H9 (cell line): ENCODE measurements around the gene AGBL4. TPM values are rescaled to one million over a fixed set of nuclear protein-coding genes. Genes with fewer than 3 reads are reported as not detected.

Source experiments
- DNase-seq: peaks from one replicate; pipeline ENCODE4 v3.0.0-alpha.2; 2017
- H2AFZ ChIP-seq: one replicate; pipeline ENCODE4 v1.6.1; 2013; ENCODE audit warnings: mild to moderate bottlenecking, low read length, control low read depth, moderate library complexity
- H2AK5ac ChIP-seq: 2 replicates; pipeline ENCODE4 v1.6.1; 2013; ENCODE audit warnings: low read length, control low read depth, mixed read lengths; ENCODE audit not compliant: insufficient read length
- H2BK120ac ChIP-seq: one replicate; pipeline ENCODE4 v1.6.1; 2013; ENCODE audit warnings: low read depth, mild to moderate bottlenecking, low read length, control low read depth, inconsistent platforms; ENCODE audit not compliant: poor library complexity, severe bottlenecking
- H2BK12ac ChIP-seq: 2 replicates; pipeline ENCODE4 v1.6.1; 2013; ENCODE audit warnings: low read length, control low read depth, mixed read lengths, low read depth; ENCODE audit not compliant: insufficient read length
- H2BK15ac ChIP-seq: 2 replicates; pipeline ENCODE4 v1.6.1; 2013; ENCODE audit warnings: low read depth, low read length, control low read depth
- H2BK20ac ChIP-seq: one replicate; pipeline ENCODE4 v1.6.1; 2013; ENCODE audit warnings: low read depth, mild to moderate bottlenecking, low read length, control low read depth, inconsistent platforms; ENCODE audit not compliant: poor library complexity, severe bottlenecking
- H2BK5ac ChIP-seq: 2 replicates; pipeline ENCODE4 v1.6.1; 2013; ENCODE audit warnings: low read length, control low read depth, mixed read lengths; ENCODE audit not compliant: insufficient read length
- H3K14ac ChIP-seq: 2 replicates; pipeline ENCODE4 v1.6.1; 2013; ENCODE audit warnings: low read length, control low read depth; ENCODE audit not compliant: insufficient read depth
- H3K18ac ChIP-seq: 2 replicates; pipeline ENCODE4 v1.6.1; 2013; ENCODE audit warnings: low read depth, mild to moderate bottlenecking, mixed read lengths, low read length, control low read depth; ENCODE audit not compliant: insufficient read length
- H3K23ac ChIP-seq: 2 replicates; pipeline ENCODE4 v1.6.1; 2013; ENCODE audit warnings: low read length, control low read depth, mixed read lengths, low read depth; ENCODE audit not compliant: insufficient read length
- H3K23me2 ChIP-seq: 2 replicates; pipeline ENCODE4 v1.6.1; 2013; ENCODE audit warnings: low read depth, mild to moderate bottlenecking, mixed read lengths, low read length, control low read depth; ENCODE audit not compliant: insufficient read length, poor library complexity, severe bottlenecking
- H3K27ac ChIP-seq: 2 replicates; pipeline ENCODE4 v1.5.1; 2013; ENCODE audit warnings: low read length, control low read depth, mixed read lengths, low read depth; ENCODE audit not compliant: insufficient read length
- H3K27me3 ChIP-seq: 2 replicates; pipeline ENCODE4 v1.6.1; 2013; ENCODE audit warnings: low read length, control low read depth, inconsistent platforms; ENCODE audit not compliant: insufficient read depth
- H3K4ac ChIP-seq: 2 replicates; pipeline ENCODE4 v1.6.1; 2013; ENCODE audit warnings: low read depth, mild to moderate bottlenecking, control low read depth, inconsistent platforms, low read length, moderate library complexity
- H3K4me1 ChIP-seq: 2 replicates; pipeline ENCODE4 v1.6.1; 2013; ENCODE audit warnings: low read length, control low read depth, inconsistent platforms; ENCODE audit not compliant: insufficient read depth
- H3K4me2 ChIP-seq: 2 replicates; pipeline ENCODE4 v1.6.1; 2013; ENCODE audit warnings: low read length, control low read depth, mixed read lengths; ENCODE audit not compliant: insufficient read length, insufficient read depth
- H3K56ac ChIP-seq: 2 replicates; pipeline ENCODE4 v1.6.1; 2013; ENCODE audit warnings: low read depth, mild to moderate bottlenecking, mixed read lengths, low read length, control low read depth; ENCODE audit not compliant: insufficient read length
- H3K79me1 ChIP-seq: 2 replicates; pipeline ENCODE4 v1.6.1; 2013; ENCODE audit warnings: low read depth, mild to moderate bottlenecking, moderate library complexity, low read length, control low read depth, inconsistent platforms; ENCODE audit not compliant: insufficient read depth, poor library complexity, severe bottlenecking
- H3K79me2 ChIP-seq: 2 replicates; pipeline ENCODE4 v1.6.1; 2013; ENCODE audit warnings: low read length, control low read depth, inconsistent platforms; ENCODE audit not compliant: insufficient read depth
- H3K9ac ChIP-seq: 2 replicates; pipeline ENCODE4 v1.6.1; 2013; ENCODE audit warnings: low read length, control low read depth, mixed read lengths; ENCODE audit not compliant: insufficient read length; ENCODE audit errors: extremely low read depth
- H3K9me3 ChIP-seq: one replicate; pipeline ENCODE4 v1.6.1; 2013; ENCODE audit warnings: low read depth, low read length, inconsistent platforms; ENCODE audit not compliant: control insufficient read depth
- H3T11ph ChIP-seq: one replicate; pipeline ENCODE4 v1.6.1; 2013; ENCODE audit warnings: mild to moderate bottlenecking, low read length, control low read depth, inconsistent platforms
- H4K20me1 ChIP-seq: one replicate; pipeline ENCODE4 v1.6.1; 2013; ENCODE audit not compliant: control insufficient read depth, insufficient read length, insufficient read depth
- H4K5ac ChIP-seq: 2 replicates; pipeline ENCODE4 v1.6.1; 2013; ENCODE audit warnings: low read depth, mild to moderate bottlenecking, mixed read lengths, low read length, control low read depth; ENCODE audit not compliant: insufficient read length
- H4K8ac ChIP-seq: replicated peaks from 2 replicates; pipeline ENCODE4 v1.6.1; 2013; ENCODE audit warnings: low read length, control low read depth, mixed read lengths, low read depth; ENCODE audit not compliant: insufficient read length
- H4K91ac ChIP-seq: 2 replicates; pipeline ENCODE4 v1.6.1; 2013; ENCODE audit warnings: low read depth, mild to moderate bottlenecking, moderate library complexity, mixed read lengths, low read length, control low read depth; ENCODE audit not compliant: insufficient read length
- H3K27ac Mint-ChIP-seq, 3 experiments: 2 replicates in 2 of 3; 3 replicates in 1 of 3; pipeline ENCODE4 v1.8.0; 2020 to 2021; ENCODE audit warnings: mixed read lengths in 3 of 3, mild to moderate bottlenecking in 1 of 3, moderate library complexity in 1 of 3
- H3K27me3 Mint-ChIP-seq: 2 replicates; pipeline ENCODE4 v1.8.0; 2021; ENCODE audit warnings: low read depth, mild to moderate bottlenecking, moderate library complexity, mixed read lengths
- H3K36me3 Mint-ChIP-seq, 3 experiments: 2 replicates in 2 of 3; 3 replicates in 1 of 3; pipeline ENCODE4 v1.8.0; 2020 to 2021; ENCODE audit warnings: low read depth in 3 of 3, mixed read lengths in 3 of 3; ENCODE audit not compliant: insufficient read depth in 1 of 3
- H3K4me1 Mint-ChIP-seq, 2 experiments: 2 replicates each; pipeline ENCODE4 v1.8.0; 2020; ENCODE audit warnings: mixed read lengths in 2 of 2
- H3K4me3 Mint-ChIP-seq, 2 experiments: 2 replicates in 1 of 2; 3 replicates in 1 of 2; pipeline ENCODE4 v1.8.0; 2020 to 2021; ENCODE audit warnings: mild to moderate bottlenecking in 2 of 2, mixed read lengths in 2 of 2, moderate library complexity in 1 of 2
- H3K9me3 Mint-ChIP-seq, 2 experiments: 2 replicates in 1 of 2; 3 replicates in 1 of 2; pipeline ENCODE4 v1.8.0; 2020; ENCODE audit warnings: mild to moderate bottlenecking in 2 of 2, mixed read lengths in 2 of 2, moderate library complexity in 1 of 2
- CTCF ChIP-seq: fragments of 200-600 bp; sonication (generic); conservative IDR thresholded peaks from 3 replicates; pipeline ENCODE4 v1.8.0; 2021; ENCODE audit warnings: antibody characterized with exemption, mild to moderate bottlenecking
- WGBS: extraction: QIAGEN DNeasy Blood & Tissue Kit; methylation state at CpG from one replicate; pipeline ENCODE4 v1.1.7; 2013; ENCODE audit warnings: missing lambda C conversion rate, low lambda C conversion rate, mixed read lengths; ENCODE audit not compliant: insufficient read length; ENCODE audit errors: extremely low coverage; 5-methylcytosine and 5-hydroxymethylcytosine counted together
- total RNA-seq: library from RNA; stranded (reverse); gene quantifications from 2 replicates; pipeline ENCODE4 v1.2.1, GENCODE V29; 2021

The AGBL4 gene
- total RNA-seq, 1 experiment from 2014 or later: not detected

- Histone ChIP-seq H2AK5ac (no peak overlapping the region), H4K20me1 (no peaks in the 10 kb centered on the region), H3K4me2 (no peak overlapping the region), H2BK20ac (no peak overlapping the region), H3K9me3 (no peaks in the 10 kb centered on the region), H3K23ac (no peak overlapping the region), H2AFZ (no peak overlapping the region), H2BK15ac (no peak overlapping the region), H3T11ph (no peak overlapping the region), H3K56ac (no peak overlapping the region), H3K27me3 (no peaks in the 10 kb centered on the region), H3K79me1 (no peaks in the 10 kb centered on the region), H2BK120ac (no peak overlapping the region), H3K79me2 (no peaks in the 10 kb centered on the region), H3K23me2 (no peaks in the 10 kb centered on the region), H3K4me1 (no peaks in the 10 kb centered on the region), H3K27ac (no peak overlapping the region), H2BK5ac (no peak overlapping the region), H3K9ac (no peak overlapping the region), H2BK12ac (no peak overlapping the region), H4K91ac (no peak overlapping the region), H3K18ac (no peak overlapping the region), H3K14ac (no peak overlapping the region), H4K5ac (no peak overlapping the region), H4K8ac (no peak overlapping the region), H3K4ac (no peak overlapping the region)
- no peak for TF ChIP-seq CTCF
- H3K36me3 Mint-ChIP-seq: peaks cover 0 to 2% (median 0%) of the 10 kb centered on the region in 3 experiments; a peak in 1 of 7 replicates
- H3K27ac Mint-ChIP-seq: no peak overlapping the region
- H3K27me3 Mint-ChIP-seq: no peaks in the 10 kb centered on the region
- H3K4me3 Mint-ChIP-seq: no peak overlapping the region
- H3K9me3 Mint-ChIP-seq: peaks cover 11 to 58% of the 10 kb centered on the region in 2 experiments
- no CpG with 5 or more reads among the region's 1 CpG for WGBS
- no peaks in the 10 kb centered on the region for H3K4me1 Mint-ChIP-seq
- no peak for DNase-seq
Measured at GRCh38 chr1:48923116-48923515, 1100.6 kb downstream of the AGBL4 start.
